GM21367 (cell line): ENCODE data around the gene TMPRSS9.
"Not testable (repeated sequence)": the region's sequence is repeated elsewhere in the genome, so short reads cannot be mapped to it uniquely, and the experiment has no call there.

ENCODE experiments used
- ATAC-seq: cut with Tn5 transposase; IDR thresholded peaks from one replicate; pipeline ENCODE4 v1.9.1; 2021; ENCODE audit not compliant: unreplicated experiment

The TMPRSS9 gene

DNA sequence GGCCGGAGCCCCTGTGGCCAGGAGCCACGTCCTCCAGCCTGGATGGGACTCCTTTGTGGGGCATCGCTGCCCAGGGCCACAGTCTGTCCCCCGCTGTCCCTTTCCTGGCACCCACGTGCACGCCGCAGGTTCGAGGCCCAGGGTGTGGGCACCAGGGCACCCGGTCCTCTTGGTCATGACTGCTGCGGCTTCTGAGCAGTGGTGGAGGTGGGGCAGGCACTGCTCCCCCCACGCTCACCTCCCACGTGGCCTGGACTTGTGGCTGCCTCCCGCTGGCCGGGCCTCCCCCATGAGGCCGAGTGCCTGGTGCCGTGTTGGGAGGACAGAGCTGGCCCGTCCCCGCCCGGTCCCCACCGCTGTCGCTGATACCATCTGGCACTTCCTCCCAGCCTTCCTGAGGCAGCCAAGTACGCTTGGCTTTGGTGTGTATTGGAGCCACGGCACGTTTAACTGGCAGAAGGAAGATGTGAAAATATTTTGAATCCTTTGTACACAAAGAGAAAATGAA is 18.8 kb upstream of the TMPRSS9 start:
- no peak for ATAC-seq

DNA sequence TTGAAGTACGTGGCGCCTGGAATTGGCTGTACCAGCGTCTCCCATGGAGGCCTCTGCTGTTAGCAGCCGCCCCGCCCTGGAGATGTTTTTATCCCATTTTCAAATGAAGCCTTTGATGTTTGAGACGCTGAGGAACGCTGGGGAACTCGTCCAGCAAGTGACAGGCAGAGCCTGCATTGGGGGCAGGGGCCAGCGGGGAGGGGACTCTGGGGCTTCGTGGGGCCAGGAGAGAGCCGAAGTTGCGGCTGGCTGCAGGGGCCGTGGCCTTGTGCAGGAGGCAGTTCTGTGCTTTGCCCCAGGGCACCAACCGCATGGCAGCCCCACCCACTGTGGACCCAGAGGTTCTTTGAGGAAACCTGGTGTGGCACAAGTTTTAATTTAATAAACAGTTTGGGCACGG is 18.1 kb upstream of the TMPRSS9 start:
- no peak for ATAC-seq

- ATAC-seq: no peak
Observed at GRCh38 chr19:2342656-2343288, 17.3 kb upstream of the TMPRSS9 start.

DNA sequence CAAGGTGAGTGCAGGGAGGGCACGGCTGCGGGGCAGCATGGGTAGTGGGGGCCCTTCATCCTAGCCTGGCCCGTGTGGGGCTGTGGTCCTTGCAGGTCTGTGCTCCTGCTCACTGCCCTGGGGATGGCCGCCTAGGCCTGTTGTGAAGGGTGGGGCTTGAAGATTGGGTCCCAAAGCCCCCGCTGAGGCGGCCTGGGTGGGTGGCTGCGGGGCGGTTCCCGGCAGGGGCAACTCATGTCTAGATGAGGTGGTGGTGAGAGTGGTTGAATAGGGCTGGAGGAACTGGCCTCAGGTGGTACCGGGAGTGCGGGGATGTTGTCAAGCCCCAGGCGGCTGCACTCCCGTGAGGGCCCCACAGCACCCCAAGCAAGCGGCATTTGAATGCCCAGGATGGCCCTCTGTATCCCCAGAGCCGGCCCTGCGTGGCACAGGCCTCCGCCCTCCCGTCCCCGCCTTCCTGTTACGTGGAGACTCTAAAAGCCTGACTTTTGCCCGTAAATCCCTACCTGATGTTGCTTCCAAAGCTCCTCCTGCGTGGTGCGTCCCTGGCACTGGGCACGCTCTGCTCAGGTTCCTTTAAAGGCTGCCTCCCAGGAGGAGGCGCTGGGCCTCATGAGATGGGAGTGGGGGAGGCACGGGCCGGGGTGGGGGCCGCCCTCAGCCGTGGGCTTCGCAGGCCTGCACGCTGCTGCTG is 16.6 kb upstream of the TMPRSS9 start:
- ATAC-seq: no peak

DNA sequence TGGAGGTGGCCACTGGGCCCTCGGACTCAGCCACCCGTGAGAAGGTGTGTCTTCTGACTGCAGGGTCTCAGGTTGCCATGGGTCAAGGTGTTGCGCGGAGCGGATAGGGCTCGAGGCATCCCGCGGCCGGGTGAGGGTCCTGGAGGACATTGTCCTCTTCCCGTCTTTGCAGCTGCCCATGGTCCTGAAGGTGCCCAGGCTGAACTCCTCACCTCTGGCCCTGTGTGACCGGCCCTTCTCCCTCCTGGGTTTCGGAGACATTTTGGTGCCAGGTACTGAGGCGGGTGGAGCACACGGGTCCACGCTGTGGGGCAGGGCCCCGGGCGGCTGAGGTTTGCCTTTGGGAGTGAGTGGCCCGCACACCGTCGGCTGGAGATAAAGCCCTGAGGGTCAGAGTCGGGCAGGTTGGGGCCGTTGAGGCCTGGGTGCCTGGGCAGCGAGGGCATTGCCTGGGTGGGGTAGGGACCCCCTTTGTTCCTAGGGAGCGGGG is 15.6 kb upstream of the TMPRSS9 start:
- ATAC-seq: no peak

DNA sequence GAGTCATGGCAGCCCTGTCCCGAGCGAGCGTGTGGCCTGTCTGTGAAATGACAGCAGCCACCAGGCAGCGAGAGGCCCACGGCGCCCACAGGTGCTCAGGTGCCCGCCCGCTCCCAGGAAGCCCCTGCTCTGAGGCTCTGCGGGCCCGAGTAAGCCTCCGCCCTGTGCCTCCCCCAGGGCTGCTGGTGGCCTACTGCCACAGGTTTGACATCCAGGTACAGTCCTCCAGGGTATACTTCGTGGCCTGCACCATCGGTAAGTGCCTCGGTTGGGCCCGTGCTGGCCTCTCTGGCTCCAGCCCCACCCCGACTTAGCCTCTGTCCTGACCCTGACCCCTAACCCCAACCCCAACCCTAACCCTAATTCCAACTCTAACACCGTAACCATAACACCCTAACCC is 15.0 kb upstream of the TMPRSS9 start:
- no peak for ATAC-seq

- no peak for ATAC-seq
Observed at GRCh38 chr19:2345794-2346663, 14.0 kb upstream of the TMPRSS9 start.

DNA sequence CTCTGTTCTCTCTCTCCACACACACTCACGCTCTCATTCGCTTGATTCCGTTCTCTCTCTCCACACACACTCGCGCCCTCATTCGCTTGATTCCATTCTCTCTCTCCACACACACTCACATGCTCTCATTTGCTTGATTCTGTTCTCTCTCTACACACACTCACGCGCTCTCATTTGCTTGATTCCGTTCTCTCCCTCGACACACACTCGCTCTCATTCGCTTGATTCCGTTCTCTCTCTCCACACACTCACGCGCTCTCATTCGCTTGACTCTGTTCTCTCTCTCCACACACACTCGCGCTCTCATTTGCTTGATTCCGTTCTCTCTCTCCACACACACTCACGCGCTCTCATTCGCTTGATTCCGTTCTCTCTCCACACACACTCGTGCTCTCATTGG is 10.2 kb upstream of the TMPRSS9 start:
- ATAC-seq: not testable (repeated sequence)

DNA sequence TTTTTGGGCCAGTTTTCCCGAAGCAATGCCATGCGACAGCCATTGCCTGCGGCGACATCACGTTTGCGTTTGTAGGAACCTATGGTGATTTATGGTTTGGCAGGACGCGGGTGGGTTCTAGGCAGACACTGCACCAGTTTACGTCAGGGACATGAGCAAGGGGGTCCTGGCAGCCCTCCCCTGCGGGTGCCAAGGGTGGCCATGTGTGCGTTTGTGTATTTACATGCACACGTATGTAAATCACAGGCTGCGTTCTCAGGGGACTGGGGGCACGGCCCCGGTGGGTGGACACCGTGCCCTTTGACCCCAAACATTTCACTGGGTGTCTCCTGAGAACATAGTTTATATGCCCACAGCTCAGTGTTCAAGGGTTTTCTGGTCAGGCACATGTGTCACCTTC is 9.4 kb upstream of the TMPRSS9 start:
- ATAC-seq: no peak

DNA sequence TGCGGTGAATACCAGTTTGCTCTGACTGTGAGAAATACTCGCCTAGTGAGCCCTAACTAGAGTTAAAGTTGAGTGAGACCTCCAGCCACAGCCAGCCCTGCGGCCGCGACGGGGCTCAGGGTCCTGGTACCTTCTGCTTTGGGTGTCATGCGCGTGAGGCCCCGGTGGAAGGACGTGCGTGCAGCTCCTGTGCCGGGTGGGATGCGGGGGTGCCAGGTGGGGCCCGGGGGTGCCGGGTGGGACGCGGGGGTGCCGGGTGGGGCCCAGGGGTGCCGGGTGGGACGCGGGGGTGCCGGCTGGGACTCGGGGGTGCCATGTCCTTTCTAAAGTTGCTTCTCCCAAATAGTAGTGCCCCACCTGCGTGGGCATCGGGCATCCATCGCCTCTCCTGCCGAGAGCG is 8.5 kb upstream of the TMPRSS9 start:
- ATAC-seq: no peak

DNA sequence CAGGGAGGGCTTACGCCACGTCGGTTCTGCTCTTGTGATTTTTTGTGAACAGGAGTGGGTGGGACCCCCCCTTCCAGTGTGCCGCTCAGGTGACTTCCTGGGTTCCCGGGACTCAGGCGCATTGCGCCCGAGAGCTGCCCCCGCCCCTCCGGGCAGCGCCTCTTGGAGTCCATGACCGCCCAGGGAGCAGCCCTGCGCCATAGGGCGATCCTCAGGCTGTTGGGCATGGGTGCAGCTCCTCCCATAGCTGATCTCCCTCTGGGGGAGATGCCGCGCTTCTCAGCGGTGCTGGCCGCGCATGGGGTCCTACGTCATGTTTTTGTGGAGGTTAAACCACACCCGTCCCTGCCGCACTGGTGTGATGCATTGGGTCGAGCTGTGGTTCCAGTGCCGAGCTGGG is 7.9 kb upstream of the TMPRSS9 start:
- no peak for ATAC-seq

- no peak for ATAC-seq
Observed at GRCh38 chr19:2353159-2353886, 6.7 kb upstream of the TMPRSS9 start.

DNA sequence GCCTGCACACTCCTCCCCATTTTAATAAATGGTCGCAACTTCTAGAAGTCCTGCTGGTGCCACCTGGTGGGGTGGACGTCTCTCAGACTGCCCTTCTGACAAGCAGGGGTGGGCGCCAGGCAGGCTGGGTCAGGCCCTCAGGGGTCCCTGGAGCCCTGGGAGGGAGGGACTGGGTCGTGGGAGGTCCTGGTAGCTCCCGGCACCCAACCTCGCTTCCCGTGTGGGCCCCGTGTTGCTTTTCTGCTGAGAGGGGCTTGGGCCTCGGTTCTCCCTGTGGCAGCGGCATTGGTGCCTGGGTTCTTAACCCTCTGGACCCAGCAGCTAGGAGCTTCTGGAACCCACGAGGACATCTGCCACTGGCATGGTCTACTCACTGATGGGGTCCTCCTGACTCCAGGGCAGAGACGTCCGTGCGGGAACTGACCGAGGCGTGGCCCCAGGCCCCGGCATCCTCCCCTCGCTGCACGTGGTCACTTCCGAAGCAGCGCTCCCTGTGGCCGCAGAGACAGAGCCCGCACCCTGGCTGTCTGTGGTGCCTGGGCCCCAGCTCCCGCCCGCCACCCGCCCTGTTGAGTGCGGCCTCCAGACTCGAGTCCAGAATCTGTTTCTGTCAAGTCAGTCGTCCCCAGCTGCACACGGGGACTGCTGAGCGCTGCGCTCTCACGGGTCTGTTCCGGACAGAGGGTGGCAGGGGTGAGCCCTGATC is 6.0 kb upstream of the TMPRSS9 start:
- no peak for ATAC-seq

DNA sequence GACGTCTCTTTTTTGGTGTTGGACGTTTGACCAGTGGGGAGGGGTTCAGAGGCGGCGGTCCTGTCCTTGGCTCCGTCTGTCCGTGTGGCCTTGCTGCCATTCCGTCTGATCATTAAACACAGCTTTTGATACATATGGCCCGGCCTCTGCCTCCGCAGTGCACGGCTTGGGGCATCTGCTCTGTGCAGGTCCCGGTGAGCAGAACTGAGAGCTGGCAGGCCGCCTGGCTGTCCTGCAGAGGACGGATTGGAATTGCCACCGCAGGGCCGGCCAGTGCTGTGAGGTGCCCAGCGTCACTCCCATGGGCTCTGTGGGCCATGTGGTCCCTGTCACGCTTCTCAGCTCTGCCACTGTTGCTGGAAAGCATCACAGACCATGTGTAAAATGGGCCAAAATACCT is 5.4 kb upstream of the TMPRSS9 start:
- no peak for ATAC-seq

GRCh38 chr19:2355168-2356035 is 4.7 kb upstream of the TMPRSS9 start:
- ATAC-seq: no peak

DNA sequence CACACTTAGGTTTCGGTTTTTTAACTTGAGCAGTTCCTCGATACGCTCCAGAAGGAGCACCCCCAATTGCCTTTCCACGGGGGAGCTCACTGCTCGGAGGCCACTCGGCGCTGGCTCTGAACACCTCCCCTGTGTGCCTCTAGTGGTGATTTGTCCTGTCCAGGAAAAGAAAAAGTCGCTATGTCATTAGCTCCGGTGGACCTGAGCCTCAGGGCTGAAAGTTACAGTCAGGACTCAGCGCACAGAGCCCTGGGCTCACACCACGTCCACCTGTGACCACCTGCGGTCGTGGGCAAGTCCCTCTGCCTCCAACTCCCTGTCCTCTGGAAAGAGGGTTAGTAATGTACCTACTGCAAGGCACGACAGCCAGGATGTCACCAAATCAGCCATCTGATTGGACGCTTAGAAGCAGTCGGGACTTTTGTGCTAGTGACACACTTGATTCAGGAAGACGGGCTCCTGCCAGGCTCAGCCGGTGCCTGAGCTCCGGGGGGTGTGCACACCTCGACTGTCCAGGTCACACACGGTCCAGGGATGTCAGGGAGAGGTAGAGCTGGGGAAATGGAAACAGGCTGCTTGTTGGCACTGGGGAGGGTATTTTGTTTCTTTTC is 3.9 kb upstream of the TMPRSS9 start:
- no peak for ATAC-seq

DNA sequence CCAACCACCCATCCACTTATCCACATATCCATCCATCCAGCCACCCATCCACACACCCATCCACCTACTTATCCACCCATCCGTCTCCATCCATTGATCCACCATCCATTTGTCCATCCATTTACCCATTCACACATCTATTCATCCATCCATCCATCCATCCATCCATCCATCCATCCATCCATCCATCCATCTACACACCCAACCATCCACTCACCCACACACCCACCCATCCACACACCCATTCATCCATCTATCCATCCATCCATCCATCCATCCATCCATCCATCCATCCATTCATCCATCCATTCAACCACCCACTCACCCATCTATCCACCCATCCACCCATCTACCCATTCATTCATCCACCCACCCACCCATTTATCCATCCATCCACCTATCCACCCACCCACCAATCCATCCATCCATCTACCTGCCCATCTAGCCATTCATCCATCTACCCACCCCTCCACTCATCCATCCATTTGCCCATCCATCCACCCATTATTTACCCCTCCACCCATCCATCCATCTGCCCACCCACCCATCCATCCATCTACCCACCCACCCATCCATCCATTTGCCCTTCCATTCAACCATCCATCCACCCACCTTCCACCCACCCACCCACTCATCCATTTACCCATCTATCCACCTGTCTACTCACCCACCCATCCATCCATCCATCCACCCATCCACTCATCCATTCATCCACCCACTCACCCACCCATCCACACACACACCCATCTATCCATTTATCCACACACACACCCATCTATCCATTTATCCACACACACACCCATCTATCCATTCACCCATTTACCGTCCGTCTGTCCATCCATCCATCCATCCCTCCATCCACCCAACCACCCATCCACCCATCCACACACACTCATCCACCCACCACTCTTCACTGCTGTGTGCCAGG is 2.5 kb upstream of the TMPRSS9 start:
- ATAC-seq: no peak
